ENCODE data around the gene CEP72. TPM values are rescaled to one million over a fixed set of nuclear protein-coding genes. Genes with fewer than 3 reads are reported as not detected.
"Not testable (repeated sequence)": the region's sequence is repeated elsewhere in the genome, so short reads cannot be mapped to it uniquely, and the experiment has no call there.

CEP72 gene
- total RNA-seq, 2 experiments from 2014 or later = 33.8 to 35.7 TPM

- peak; percentile 17 for DNase-seq
- POLR2A ChIA-PET = no interaction called here
- H3K36me3 Mint-ChIP-seq = peaks cover 6% of the 10 kb centered on the region
- no peak overlapping the region for H3K27ac Mint-ChIP-seq
- H3K4me1 Mint-ChIP-seq = no peaks in the 10 kb centered on the region
- no peaks in the 10 kb centered on the region for H3K27me3 Mint-ChIP-seq
- no peak overlapping the region for H3K4me3 Mint-ChIP-seq
- ATAC-seq (ENCODE audit: low read depth) = no peak
- H3K9me3 Mint-ChIP-seq = no peaks in the 10 kb centered on the region
These were observed 10.2 kb downstream of the CEP72 start for GRCh38 chr5:622359-622758.

DNA sequence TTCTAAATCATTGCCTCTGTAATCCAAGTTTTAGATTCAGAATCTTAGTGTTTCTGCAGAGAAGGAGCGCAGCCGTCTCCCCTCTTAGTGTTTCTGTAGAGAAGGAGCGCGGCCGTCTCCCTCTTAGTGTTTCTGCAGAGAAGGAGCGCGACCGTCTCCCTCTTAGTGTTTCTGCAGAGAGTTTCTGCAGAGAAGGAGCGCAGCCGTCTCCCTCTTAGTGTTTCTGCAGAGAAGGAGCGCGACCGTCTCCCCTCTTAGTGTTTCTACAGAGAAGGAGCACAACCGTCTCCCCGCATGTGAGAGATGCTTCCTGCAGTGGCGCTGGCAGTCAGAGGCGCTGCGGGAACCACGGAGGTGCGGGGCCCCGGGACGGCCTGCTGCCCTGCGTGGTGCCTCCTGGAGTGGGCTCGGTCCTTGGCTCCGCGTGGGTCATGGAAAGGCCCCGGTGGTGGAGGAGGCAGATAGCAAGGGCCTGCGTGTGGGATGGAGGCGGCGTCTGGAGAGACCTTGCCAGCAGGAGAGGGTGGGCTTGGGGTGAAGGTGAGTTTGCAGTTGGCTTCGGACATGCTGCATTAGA lies 10.9 kb downstream of the CEP72 start:
- Mint-ChIP-seq H3K9me3 (no peaks in the 10 kb centered on the region), H3K4me1 (no peaks in the 10 kb centered on the region), H3K36me3 (peaks cover 3% of the 10 kb centered on the region), H3K4me3 (no peak overlapping the region), H3K27me3 (no peaks in the 10 kb centered on the region), H3K27ac (no peak overlapping the region)
- ATAC-seq (ENCODE audit: low read depth) (no peak), DNase-seq (peak; percentile 14)
- POLR2A ChIA-PET = no interaction called here

- Mint-ChIP-seq H3K36me3 (peaks cover 3% of the 10 kb centered on the region), H3K4me1 (no peaks in the 10 kb centered on the region), H3K4me3 (no peak overlapping the region), H3K27me3 (no peaks in the 10 kb centered on the region), H3K27ac (no peak overlapping the region), H3K9me3 (no peaks in the 10 kb centered on the region)
- POLR2A ChIA-PET = no interaction called here
- no peak for ATAC-seq (ENCODE audit: low read depth)
- DNase-seq = no peak
These were observed 11.4 kb downstream of the CEP72 start for GRCh38 chr5:623531-623930.

- DNase-seq (no peak), ATAC-seq (ENCODE audit: low read depth) (no peak)
- Mint-ChIP-seq H3K27me3 (no peaks in the 10 kb centered on the region), H3K4me3 (no peak overlapping the region), H3K27ac (no peak overlapping the region), H3K4me1 (no peaks in the 10 kb centered on the region), H3K9me3 (no peaks in the 10 kb centered on the region), H3K36me3 (peaks cover 3% of the 10 kb centered on the region)
- POLR2A ChIA-PET = no interaction called here
These were observed 12.2 kb downstream of the CEP72 start for GRCh38 chr5:624118-624950.

- POLR2A ChIA-PET = no interaction called here
- H3K36me3 Mint-ChIP-seq = peaks cover 1% of the 10 kb centered on the region
- H3K4me1 Mint-ChIP-seq = no peaks in the 10 kb centered on the region
- H3K27me3 Mint-ChIP-seq = no peaks in the 10 kb centered on the region
- DNase-seq = no peak
- no peaks in the 10 kb centered on the region for H3K9me3 Mint-ChIP-seq
- H3K4me3 Mint-ChIP-seq = no peak overlapping the region
- H3K27ac Mint-ChIP-seq = no peak overlapping the region
- ATAC-seq (ENCODE audit: low read depth) = no peak
These were observed 12.8 kb downstream of the CEP72 start for GRCh38 chr5:624951-625230.

- Mint-ChIP-seq H3K4me3 (no peak overlapping the region), H3K4me1 (no peaks in the 10 kb centered on the region), H3K27ac (no peak overlapping the region), H3K9me3 (no peaks in the 10 kb centered on the region), H3K36me3 (no peaks in the 10 kb centered on the region), H3K27me3 (no peaks in the 10 kb centered on the region)
- ATAC-seq (ENCODE audit: low read depth) = no peak
- POLR2A ChIA-PET = no interaction called here
- DNase-seq = peak; percentile 22
These were observed 13.4 kb downstream of the CEP72 start for GRCh38 chr5:625516-625915.

GRCh38 chr5:626850-627249 lies 14.7 kb downstream of the CEP72 start:
- H3K27ac Mint-ChIP-seq = no peak overlapping the region
- no peak for DNase-seq

GRCh38 chr5:627840-628239 lies 15.7 kb downstream of the CEP72 start:
- H3K27ac Mint-ChIP-seq = no peak overlapping the region
- DNase-seq = peak; percentile 17
- no peak overlapping the region for H3K4me3 Mint-ChIP-seq
- POLR2A ChIA-PET = no interaction called here
- H3K27me3 Mint-ChIP-seq = no peaks in the 10 kb centered on the region
- no peaks in the 10 kb centered on the region for H3K4me1 Mint-ChIP-seq
- H3K36me3 Mint-ChIP-seq = no peaks in the 10 kb centered on the region
- ATAC-seq (ENCODE audit: low read depth) = no peak
- H3K9me3 Mint-ChIP-seq = no peaks in the 10 kb centered on the region

More at GRCh38 chr5:626850-627249, 14.7 kb downstream of the CEP72 start:
- H3K36me3 Mint-ChIP-seq = no peaks in the 10 kb centered on the region
- no peak overlapping the region for H3K4me3 Mint-ChIP-seq
- no peaks in the 10 kb centered on the region for H3K4me1 Mint-ChIP-seq
- H3K9me3 Mint-ChIP-seq = no peaks in the 10 kb centered on the region
- POLR2A ChIA-PET = no interaction called here
- no peak for ATAC-seq (ENCODE audit: low read depth)
- H3K27me3 Mint-ChIP-seq = no peaks in the 10 kb centered on the region

DNA sequence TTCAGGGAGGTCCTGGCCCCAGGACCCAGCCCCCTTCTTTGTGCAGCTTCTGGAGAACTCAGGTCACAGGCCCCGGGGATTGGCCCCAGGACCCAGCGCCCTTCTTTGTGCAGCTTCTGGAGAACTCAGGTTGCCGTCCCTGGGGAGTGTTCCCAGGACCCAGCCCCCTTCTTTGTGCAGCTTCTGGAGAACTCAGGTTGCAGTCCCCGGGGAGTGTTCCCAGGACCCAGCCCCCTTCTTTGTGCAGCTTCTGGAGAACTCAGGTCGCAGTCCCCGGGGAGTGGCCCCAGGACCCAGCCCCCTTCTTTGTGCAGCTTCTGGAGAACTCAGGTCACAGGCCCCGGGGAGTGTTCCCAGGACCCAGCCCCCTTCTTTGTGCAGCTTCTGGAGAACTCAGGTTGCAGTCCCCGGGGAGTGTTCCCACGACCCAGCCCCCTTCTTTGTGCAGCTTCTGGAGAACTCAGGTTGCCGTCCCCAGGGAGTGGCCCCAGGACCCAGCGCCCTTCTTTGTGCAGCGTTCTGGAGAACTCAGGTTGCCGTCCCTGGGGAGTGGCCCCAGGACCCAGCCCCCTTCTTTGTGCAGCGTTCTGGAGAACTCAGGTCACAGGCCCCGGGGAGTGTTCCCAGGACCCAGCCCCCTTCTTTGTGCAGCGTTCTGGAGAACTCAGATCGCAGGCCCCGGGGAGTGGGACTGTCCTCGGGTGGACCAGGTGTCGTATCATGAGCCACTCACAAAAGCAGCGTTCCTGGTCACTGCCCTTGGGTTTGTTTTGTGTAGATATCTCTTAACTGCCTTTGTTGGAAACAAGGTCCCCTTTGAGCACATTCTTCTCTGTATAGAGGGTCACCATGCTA lies 16.4 kb downstream of the CEP72 start:
- H3K4me3 Mint-ChIP-seq; ATAC-seq (ENCODE audit: low read depth); H3K36me3 Mint-ChIP-seq; H3K9me3 Mint-ChIP-seq; H3K27ac Mint-ChIP-seq; H3K4me1 Mint-ChIP-seq; H3K27me3 Mint-ChIP-seq; POLR2A ChIA-PET: not testable (repeated sequence)
- DNase-seq = peak; percentile 11

- ATAC-seq (ENCODE audit: low read depth) = no peak
- H3K36me3 Mint-ChIP-seq = peaks cover 19% of the 10 kb centered on the region
- H3K4me3 Mint-ChIP-seq = no peak overlapping the region
- DNase-seq = no peak
- no peaks in the 10 kb centered on the region for H3K4me1 Mint-ChIP-seq
- no peak overlapping the region for H3K27ac Mint-ChIP-seq
- H3K27me3 Mint-ChIP-seq = no peaks in the 10 kb centered on the region
- no peaks in the 10 kb centered on the region for H3K9me3 Mint-ChIP-seq
- POLR2A ChIA-PET = no interaction called here
These were observed 21.4 kb downstream of the CEP72 start for GRCh38 chr5:633501-633955.

- ATAC-seq (ENCODE audit: low read depth) = no peak
- H3K27ac Mint-ChIP-seq = no peak overlapping the region
- peaks cover 19% of the 10 kb centered on the region for H3K36me3 Mint-ChIP-seq
- H3K4me1 Mint-ChIP-seq = no peaks in the 10 kb centered on the region
- H3K9me3 Mint-ChIP-seq = no peaks in the 10 kb centered on the region
- no peak for DNase-seq
- no peaks in the 10 kb centered on the region for H3K27me3 Mint-ChIP-seq
- H3K4me3 Mint-ChIP-seq = no peak overlapping the region
- POLR2A ChIA-PET = interaction anchor here (0.5 kb wide), 1 partner anchor 335 kb away, joined by 3 read pairs; no protein-coding TSS in a partner anchor
These were observed 22.1 kb downstream of the CEP72 start for GRCh38 chr5:634191-634590.

DNA sequence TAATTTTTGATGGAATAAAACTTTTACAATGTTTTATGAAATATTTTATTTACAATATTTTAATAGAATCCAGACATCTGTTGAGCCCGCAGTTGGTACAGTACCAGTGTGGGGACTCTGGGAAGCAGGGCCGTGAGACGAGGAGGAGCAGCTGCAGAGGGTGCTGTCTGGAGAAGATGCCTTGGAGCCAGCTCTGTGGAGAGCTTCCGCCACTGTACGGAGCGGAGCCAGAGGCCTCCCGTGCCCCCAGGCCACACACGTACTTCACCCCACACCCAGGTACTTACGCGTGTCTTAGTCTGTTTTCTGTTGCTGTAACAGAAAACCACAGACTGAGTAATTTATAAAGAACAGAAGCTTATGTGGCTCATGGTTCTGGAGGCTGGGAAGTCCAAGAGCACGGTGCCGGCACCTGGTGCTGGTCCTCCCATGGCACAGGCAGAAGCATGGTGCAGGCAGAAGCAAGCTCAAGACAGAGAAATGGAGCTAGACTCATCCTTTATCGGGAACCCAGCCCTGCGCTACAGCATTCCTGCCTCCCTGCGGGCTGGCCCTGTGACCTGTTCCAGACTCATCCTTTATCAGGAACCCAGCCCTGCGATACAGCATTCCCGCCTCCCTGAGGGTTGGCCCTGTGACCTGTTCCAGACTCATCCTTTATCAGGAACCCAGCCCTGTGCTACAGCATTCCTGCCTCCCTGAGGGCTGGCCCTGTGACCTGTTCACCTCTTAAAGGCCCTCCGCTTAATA lies 23.3 kb downstream of the CEP72 start:
- Mint-ChIP-seq H3K36me3 (peaks cover 19% of the 10 kb centered on the region), H3K27me3 (no peaks in the 10 kb centered on the region), H3K4me1 (no peaks in the 10 kb centered on the region), H3K9me3 (no peaks in the 10 kb centered on the region), H3K27ac (no peak overlapping the region), H3K4me3 (no peak overlapping the region)
- ATAC-seq (ENCODE audit: low read depth) (no peak), DNase-seq (no peak)
- POLR2A ChIA-PET = no interaction called here

DNA sequence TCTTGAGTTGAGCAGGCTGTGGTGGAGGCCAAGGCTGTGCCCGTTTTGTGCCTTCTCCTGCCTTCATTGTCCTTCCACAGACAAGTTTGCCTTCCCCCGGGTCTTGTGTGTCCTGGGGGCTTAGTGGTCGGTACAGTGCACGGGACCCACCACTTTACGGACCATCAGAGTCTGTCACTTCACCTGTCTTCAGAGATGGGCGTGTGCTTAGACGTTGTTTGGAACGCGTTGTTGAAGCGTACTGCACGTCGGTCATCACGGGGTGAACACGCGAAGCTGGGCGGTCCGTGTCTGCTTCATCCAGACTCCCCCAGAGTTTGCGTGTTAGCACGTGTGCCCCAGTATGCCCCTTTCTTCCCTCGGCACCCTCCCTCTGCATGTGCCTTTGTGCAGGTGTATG lies 24.8 kb downstream of the CEP72 start:
- H3K4me1 Mint-ChIP-seq = no peaks in the 10 kb centered on the region
- POLR2A ChIA-PET = no interaction called here
- H3K27me3 Mint-ChIP-seq = no peaks in the 10 kb centered on the region
- no peak for ATAC-seq (ENCODE audit: low read depth)
- no peak overlapping the region for H3K4me3 Mint-ChIP-seq
- no peak for DNase-seq
- H3K27ac Mint-ChIP-seq = no peak overlapping the region
- H3K9me3 Mint-ChIP-seq = no peaks in the 10 kb centered on the region
- peaks cover 19% of the 10 kb centered on the region for H3K36me3 Mint-ChIP-seq
